NT2/D1 (cell line): ENCODE data around the gene AFAP1L1.

Experiments used
- DNase-seq: peaks from one replicate; pipeline ENCODE4 v3.0.0-alpha.2; 2011; ENCODE audit warnings: low read depth, low spot score
- H3K27me3 ChIP-seq: 2 replicates; pipeline ENCODE4 v1.6.0; 2011; ENCODE audit warnings: mild to moderate bottlenecking; ENCODE audit not compliant: insufficient read length, insufficient read depth
- H3K36me3 ChIP-seq: 2 replicates; pipeline ENCODE4 v1.6.1; 2011; ENCODE audit warnings: mild to moderate bottlenecking, low read length, mixed read lengths; ENCODE audit not compliant: insufficient read depth, insufficient read length
- H3K4me1 ChIP-seq: 2 replicates; pipeline ENCODE4 v1.5.1; 2011; ENCODE audit not compliant: insufficient read depth, insufficient read length
- H3K4me3 ChIP-seq: 2 replicates; pipeline ENCODE4 v1.5.1; 2011; ENCODE audit warnings: low read depth; ENCODE audit not compliant: insufficient read length
- H3K9ac ChIP-seq: 2 replicates; pipeline ENCODE4 v1.6.0; 2011; ENCODE audit warnings: low read depth; ENCODE audit not compliant: insufficient read length
- H3K9me3 ChIP-seq: 2 replicates; pipeline ENCODE4 v1.5.1; 2011; ENCODE audit warnings: mild to moderate bottlenecking, low read length; ENCODE audit not compliant: insufficient read depth
- SUZ12 ChIP-seq: IDR thresholded peaks from 2 replicates; pipeline ENCODE4 v1.6.1; 2011; ENCODE audit not compliant: insufficient read length, insufficient read depth; ENCODE audit errors: extremely low read depth
- YY1 ChIP-seq: IDR thresholded peaks from 2 replicates; pipeline ENCODE4 v1.6.1; 2011; ENCODE audit not compliant: insufficient read length, insufficient read depth
- ZNF274 ChIP-seq: IDR thresholded peaks from 2 replicates; pipeline ENCODE4 v1.6.1; 2011; ENCODE audit warnings: mild to moderate bottlenecking, low read depth, low read length

Gene AFAP1L1

DNA sequence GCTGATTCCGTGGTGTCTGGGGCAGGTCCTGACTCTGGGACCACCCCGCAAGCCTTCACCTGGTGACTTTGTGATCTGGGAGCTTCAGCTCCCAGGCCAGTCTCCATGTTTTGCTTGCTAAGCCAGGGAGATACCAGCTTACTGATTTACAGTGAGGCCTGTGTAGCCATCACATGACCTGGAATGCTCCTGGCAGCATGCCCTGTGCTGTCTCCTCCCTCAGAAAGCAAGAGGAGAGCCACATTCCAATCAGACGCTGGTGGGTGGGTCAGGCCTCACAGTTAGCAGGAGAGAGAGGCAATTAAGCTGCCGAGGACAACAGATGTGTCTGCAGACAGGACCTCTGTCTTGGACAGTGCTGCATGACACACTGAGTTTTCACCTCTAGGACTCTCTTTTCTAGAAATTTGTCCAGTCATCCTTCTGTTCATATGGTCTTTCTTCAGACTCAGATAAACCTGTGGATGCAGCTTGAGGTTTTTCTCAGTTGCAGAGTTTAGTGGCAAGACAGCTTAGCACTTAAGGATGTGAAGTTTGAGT, 49.2 kb downstream of the AFAP1L1 start:
- H3K27me3 ChIP-seq = no peaks in the 10 kb centered on the region
- peaks cover 7% of the 10 kb centered on the region for H3K4me1 ChIP-seq
- no peak for TF ChIP-seq ZNF274
- no peak for TF ChIP-seq SUZ12
- TF ChIP-seq YY1 = no peak
- H3K4me3 ChIP-seq = no peak overlapping the region
- DNase-seq = peak; percentile 43
- no peak overlapping the region for H3K9ac ChIP-seq
- H3K9me3 ChIP-seq = no peaks in the 10 kb centered on the region
- H3K36me3 ChIP-seq = peaks cover 9% of the 10 kb centered on the region

DNA sequence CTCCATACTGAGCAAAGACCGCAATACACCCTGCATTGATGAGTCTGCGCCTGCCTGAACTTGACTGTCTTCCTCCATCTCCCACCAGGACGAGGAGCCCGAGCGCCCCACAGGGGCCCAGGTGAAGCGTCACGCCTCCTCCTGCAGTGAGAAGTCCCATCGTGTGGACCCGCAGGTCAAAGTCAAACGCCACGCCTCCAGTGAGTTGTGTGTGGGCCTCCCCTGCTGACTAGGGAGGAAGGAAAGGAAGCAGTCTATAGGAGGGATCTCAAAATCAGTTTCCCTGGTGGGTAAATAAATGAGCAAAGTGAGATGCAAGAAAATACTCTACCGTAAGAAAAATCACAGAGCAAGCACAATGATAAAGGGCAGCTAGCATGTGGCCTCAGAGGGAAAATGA, 50.9 kb downstream of the AFAP1L1 start:
- Histone ChIP-seq H3K9ac (no peak overlapping the region), H3K4me3 (no peak overlapping the region), H3K9me3 (no peaks in the 10 kb centered on the region), H3K4me1 (peaks cover 4% of the 10 kb centered on the region), H3K27me3 (no peaks in the 10 kb centered on the region), H3K36me3 (peaks cover 9% of the 10 kb centered on the region)
- DNase-seq = no peak
- no peak for TF ChIP-seq SUZ12

DNA sequence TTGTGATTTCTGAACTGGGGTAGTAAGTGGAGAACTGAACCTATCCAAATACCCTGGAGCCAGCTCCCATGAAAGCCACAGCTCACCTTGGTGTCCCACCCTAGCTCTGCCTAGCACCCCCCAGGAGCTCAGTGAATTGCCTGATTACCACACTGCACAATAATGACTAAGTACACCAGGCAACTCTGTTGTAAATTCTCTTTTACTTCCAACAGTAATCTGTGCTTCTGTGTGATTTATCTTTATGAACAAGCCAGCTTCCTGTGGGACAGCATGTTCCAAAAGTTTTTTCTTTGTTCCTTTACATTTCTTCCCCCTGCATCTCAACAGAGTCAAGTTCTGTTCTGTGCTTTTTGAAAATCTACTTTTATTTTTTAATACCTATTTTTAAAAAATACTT, 51.6 kb downstream of the AFAP1L1 start:
- Histone ChIP-seq H3K27me3 (no peaks in the 10 kb centered on the region), H3K4me3 (no peak overlapping the region), H3K9ac (no peak overlapping the region), H3K4me1 (no peaks in the 10 kb centered on the region), H3K36me3 (peaks cover 9% of the 10 kb centered on the region), H3K9me3 (no peaks in the 10 kb centered on the region)
- no peak for DNase-seq
- TF ChIP-seq ZNF274 (no peak), YY1 (no peak), SUZ12 (no peak)

DNA sequence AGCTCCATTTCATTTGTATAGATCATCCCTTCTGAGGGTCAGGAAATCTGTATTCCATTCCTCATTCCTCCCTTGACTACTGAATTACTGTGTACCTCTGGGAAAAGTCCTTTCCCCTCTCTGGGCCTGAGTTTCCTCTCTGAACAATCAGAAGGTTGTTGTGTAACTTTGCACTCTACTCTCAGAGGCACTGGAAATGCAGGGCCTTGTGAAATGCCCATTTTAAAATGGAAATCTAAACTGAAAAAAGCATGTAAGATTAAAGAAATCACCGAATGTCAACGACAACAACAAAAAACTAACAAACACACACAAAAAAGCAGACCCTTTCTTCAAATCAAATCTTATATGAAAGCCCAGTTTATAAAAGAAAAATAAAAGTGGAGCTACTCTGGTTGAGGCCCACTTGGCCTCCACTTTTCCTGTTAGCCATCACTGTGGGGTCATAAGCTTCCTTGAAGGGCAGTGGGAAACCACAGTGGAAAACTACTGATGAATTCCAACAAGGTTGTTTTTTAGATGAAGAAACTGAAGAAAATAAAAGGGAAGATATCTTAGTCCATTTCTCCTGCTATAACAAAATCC, 52.1 kb downstream of the AFAP1L1 start:
- H3K9ac ChIP-seq = no peak overlapping the region
- no peaks in the 10 kb centered on the region for H3K27me3 ChIP-seq
- H3K4me3 ChIP-seq = no peak overlapping the region
- H3K9me3 ChIP-seq = no peaks in the 10 kb centered on the region
- no peak for TF ChIP-seq ZNF274
- no peak for TF ChIP-seq YY1
- TF ChIP-seq SUZ12 = no peak
- H3K36me3 ChIP-seq = peaks cover 9% of the 10 kb centered on the region
- no peaks in the 10 kb centered on the region for H3K4me1 ChIP-seq
- DNase-seq = no peak

DNA sequence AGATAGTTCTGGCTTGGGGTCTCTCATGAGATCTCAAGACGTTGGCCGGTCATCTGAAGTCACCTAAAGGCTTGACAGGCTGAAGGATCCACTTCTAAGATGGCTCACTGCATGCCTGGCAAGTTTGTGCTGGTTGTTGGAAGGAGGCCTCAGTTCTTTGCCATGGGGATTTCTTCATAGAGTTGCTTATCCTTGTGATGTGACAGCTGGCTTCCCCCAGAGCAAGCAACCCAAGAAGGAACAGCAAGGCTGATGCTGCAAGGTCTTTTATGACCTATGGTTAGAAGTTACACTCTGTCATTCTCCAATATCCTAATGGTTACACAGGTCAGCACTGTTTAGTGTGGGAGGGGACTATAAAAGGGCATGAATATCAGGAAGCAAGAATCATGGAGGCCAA, 53.0 kb downstream of the AFAP1L1 start:
- Histone ChIP-seq H3K9ac (no peak overlapping the region), H3K4me1 (no peaks in the 10 kb centered on the region), H3K4me3 (no peak overlapping the region), H3K9me3 (no peaks in the 10 kb centered on the region), H3K36me3 (peaks cover 6% of the 10 kb centered on the region), H3K27me3 (no peaks in the 10 kb centered on the region)
- TF ChIP-seq ZNF274 = no peak
- TF ChIP-seq YY1 = no peak
- TF ChIP-seq SUZ12 = no peak
- DNase-seq = no peak

DNA sequence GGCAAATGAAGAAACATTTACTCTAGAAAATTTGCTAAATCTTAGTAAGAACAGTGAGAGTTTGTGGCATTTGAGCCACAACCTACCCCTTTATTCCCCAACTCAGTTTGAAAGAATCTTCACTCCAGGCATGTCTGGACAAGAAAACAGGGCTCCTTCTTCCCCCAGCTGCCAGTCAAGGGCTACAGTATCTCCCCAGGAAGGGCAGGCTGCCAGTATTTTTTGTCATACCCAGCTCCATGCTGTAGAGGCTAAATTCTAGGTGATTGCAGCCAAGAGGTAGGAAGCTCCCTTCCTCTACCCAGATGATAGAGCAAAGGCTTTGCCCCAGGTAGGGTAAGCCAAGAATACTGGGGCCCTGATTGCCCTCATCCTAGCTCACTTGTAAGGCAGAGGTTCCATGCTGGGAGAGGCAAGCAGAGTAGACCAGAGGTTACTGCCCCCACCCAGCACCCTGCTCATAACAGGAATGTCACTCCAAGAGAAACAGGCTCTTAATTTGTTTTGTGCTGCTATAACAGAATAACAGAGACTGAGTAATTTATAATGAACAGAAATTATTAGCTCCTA, 53.6 kb downstream of the AFAP1L1 start:
- TF ChIP-seq SUZ12 (no peak), ZNF274 (no peak), YY1 (no peak)
- no peaks in the 10 kb centered on the region for H3K4me1 ChIP-seq
- no peaks in the 10 kb centered on the region for H3K27me3 ChIP-seq
- no peaks in the 10 kb centered on the region for H3K36me3 ChIP-seq
- no peak overlapping the region for H3K9ac ChIP-seq
- DNase-seq = no peak
- no peak overlapping the region for H3K4me3 ChIP-seq
- no peaks in the 10 kb centered on the region for H3K9me3 ChIP-seq

DNA sequence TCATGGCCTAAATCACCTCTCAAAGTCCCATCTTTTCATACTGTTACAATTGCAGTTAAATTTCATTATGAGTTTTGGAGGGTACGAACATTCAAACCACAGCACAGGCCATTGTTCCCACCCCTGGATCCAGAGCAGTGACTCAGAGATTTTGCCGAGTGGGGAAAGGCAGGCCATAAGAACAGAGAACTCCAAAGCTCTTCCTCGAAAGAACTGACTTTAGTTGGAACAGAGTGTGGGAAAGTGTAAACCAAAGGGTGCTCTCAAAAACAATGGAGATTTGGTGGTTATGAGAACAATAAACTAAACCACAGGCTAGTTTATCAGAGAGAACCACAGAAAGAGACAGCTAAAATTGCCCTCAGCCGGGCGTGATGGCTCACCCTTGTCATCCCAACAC, 54.2 kb downstream of the AFAP1L1 start:
- Histone ChIP-seq H3K36me3 (no peaks in the 10 kb centered on the region), H3K4me3 (no peak overlapping the region), H3K27me3 (no peaks in the 10 kb centered on the region), H3K9me3 (no peaks in the 10 kb centered on the region), H3K4me1 (no peaks in the 10 kb centered on the region), H3K9ac (no peak overlapping the region)
- TF ChIP-seq YY1 (no peak), SUZ12 (no peak), ZNF274 (no peak)
- no peak for DNase-seq

DNA sequence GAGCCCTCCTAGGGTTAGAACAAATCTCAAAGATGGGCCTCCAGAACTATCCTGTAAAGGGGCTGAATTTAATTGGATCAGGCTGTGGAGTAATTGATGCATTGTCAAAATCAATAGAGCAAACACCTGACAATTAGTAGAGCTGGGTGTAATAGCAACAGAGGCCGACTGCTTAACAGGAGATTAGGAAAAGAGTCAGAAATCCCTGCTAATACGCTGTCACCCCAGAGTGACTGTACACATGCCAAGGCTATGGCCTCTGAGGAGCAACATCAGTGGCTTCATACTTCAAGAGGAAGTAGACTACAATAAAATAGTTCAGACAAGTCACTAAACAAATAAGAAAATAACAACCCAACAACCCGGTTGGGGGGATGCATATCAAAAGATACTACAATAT, 55.0 kb downstream of the AFAP1L1 start:
- H3K4me1 ChIP-seq = no peaks in the 10 kb centered on the region
- no peaks in the 10 kb centered on the region for H3K9me3 ChIP-seq
- no peak overlapping the region for H3K9ac ChIP-seq
- no peak for DNase-seq
- TF ChIP-seq ZNF274 = no peak
- no peak for TF ChIP-seq SUZ12
- no peak for TF ChIP-seq YY1
- no peaks in the 10 kb centered on the region for H3K27me3 ChIP-seq
- H3K36me3 ChIP-seq = no peaks in the 10 kb centered on the region
- no peak overlapping the region for H3K4me3 ChIP-seq
